HEK293 (cell line): ENCODE results near the gene GPRC5D.

ENCODE experiments used
- MEIS1 ChIP-seq: sonication (generic); formaldehyde crosslinking; IDR thresholded peaks from 2 replicates; pipeline ENCODE4 v1.8.1; 2022; ENCODE audit warnings: missing genetic modification reagents, mild to moderate bottlenecking, borderline replicate concordance
- TSHZ1 ChIP-seq: fragments of 450-650 bp; formaldehyde crosslinking; IDR thresholded peaks from 2 replicates; pipeline ENCODE4 v1.5.1; 2016; ENCODE audit warnings: missing biosample characterization, missing genetic modification characterization, borderline replicate concordance
- ZBTB44 ChIP-seq: fragments of 450-650 bp; IDR thresholded peaks from 2 replicates; pipeline ENCODE4 v1.5.1; 2018; ENCODE audit warnings: missing biosample characterization, mild to moderate bottlenecking, missing genetic modification characterization
- ZFP3 ChIP-seq: fragments of 450-650 bp; formaldehyde crosslinking; IDR thresholded peaks from 2 replicates; pipeline ENCODE4 v1.5.1; 2016; ENCODE audit warnings: low read depth, missing biosample characterization, missing genetic modification characterization
- TF ChIP-seq, protein P1 (sequence below): fragments of 450-650 bp; formaldehyde crosslinking; IDR thresholded peaks from 2 replicates; pipeline ENCODE4 v1.5.1; 2016; ENCODE audit warnings: missing biosample characterization, missing genetic modification characterization

DNA sequence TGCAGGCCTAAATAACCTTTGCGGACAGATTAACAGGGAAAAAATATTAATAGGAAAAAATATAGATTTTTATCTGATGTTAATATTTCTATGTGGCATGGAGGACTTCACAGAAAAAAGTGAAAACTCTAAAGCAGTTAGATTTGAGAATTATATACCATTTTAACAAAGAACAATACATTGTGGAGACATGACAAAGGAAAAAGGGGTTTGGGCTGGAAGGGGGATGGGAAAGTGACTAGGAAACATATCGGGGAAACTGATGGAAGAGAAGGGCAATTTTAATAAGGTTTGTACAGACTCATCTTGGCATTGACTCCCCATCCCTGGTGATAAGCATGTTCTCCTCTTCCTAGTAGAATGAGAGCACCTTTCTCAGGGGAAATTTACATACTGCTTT, 21.0 kb upstream of the GPRC5D start:
- TF ChIP-seq ZBTB44 (tag by site-specific recombination): no peak
- no peak for TF ChIP-seq MEIS1 (CRISPR knock-in tag)
- no peak for TF ChIP-seq TSHZ1 (tag by site-specific recombination)
- no peak for TF ChIP-seq ZFP3 (tag by site-specific recombination)
- TF ChIP-seq, protein P1, sequence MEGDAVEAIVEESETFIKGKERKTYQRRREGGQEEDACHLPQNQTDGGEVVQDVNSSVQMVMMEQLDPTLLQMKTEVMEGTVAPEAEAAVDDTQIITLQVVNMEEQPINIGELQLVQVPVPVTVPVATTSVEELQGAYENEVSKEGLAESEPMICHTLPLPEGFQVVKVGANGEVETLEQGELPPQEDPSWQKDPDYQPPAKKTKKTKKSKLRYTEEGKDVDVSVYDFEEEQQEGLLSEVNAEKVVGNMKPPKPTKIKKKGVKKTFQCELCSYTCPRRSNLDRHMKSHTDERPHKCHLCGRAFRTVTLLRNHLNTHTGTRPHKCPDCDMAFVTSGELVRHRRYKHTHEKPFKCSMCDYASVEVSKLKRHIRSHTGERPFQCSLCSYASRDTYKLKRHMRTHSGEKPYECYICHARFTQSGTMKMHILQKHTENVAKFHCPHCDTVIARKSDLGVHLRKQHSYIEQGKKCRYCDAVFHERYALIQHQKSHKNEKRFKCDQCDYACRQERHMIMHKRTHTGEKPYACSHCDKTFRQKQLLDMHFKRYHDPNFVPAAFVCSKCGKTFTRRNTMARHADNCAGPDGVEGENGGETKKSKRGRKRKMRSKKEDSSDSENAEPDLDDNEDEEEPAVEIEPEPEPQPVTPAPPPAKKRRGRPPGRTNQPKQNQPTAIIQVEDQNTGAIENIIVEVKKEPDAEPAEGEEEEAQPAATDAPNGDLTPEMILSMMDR (tag by site-specific recombination): no peak
